GM21576 (cell line): ENCODE results near the gene CELA1.
"Not testable (repeated sequence)": the region's sequence is repeated elsewhere in the genome, so short reads cannot be mapped to it uniquely, and the experiment has no call there.

Experiments
- ATAC-seq: cut with Tn5 transposase; IDR thresholded peaks from one replicate; pipeline ENCODE4 v1.9.1; 2021; ENCODE audit warnings: mild to moderate bottlenecking, moderate library complexity; ENCODE audit not compliant: unreplicated experiment

The CELA1 gene

DNA sequence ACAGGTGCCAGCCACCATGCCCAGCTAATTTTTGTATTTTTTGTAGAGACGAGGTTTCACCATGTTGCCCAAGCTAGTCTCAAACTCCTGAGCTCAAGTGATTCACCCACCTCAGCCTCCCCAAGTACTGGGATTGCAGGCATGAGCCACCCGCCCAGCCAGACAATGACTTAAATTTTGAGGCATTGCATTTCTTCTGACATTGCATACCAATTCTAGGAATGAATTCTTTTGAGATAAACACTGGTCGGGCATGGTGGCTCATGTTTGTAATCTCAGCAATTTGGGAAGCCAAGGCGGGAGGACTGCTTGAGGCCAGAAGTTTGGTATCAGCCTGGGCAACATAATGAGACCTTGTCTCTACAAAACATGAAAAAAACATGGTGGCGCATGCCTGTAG lies 2.5 kb upstream of the CELA1 start:
- ATAC-seq, result no peak

DNA sequence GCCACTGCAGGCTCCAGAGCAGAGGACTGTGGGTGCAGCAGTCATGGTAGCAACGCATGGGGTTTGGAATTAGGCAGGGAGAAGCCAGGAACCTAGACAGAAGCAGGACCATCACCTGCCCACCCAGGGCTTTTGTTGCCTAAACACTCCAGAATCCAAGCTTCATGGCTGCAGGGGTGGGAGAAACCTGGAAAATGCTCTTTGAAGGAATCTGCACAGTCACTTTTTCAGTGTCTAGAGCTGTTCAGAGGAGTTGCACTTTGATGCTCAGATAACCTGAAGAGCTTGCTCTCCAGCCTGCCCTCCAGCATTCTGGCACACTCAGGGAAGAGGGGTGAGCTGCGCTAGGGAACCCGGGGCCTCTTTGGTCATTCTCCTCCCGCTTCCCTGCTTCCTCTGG lies 1.6 kb upstream of the CELA1 start:
- no peak for ATAC-seq

DNA sequence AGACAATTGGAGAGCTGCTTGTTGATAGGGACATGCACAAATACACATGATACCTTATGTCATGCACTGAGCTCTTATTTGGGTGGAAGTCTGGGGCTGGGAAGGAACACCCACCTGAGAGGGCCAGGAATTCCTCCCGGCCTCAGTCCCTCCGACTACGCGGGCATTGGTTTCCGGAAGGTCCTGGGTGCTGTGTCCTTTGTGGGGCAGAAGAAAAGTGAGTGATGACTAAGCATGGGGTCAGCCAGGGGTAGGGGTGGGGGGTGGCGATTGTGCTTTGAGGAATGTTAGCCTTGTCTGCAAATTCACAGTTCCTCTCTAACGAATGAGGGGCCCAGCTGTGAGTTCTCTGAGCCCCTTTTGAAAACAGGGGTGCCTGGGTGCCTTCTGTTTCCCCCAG lies 798 bp downstream of the CELA1 start:
- no peak for ATAC-seq

DNA sequence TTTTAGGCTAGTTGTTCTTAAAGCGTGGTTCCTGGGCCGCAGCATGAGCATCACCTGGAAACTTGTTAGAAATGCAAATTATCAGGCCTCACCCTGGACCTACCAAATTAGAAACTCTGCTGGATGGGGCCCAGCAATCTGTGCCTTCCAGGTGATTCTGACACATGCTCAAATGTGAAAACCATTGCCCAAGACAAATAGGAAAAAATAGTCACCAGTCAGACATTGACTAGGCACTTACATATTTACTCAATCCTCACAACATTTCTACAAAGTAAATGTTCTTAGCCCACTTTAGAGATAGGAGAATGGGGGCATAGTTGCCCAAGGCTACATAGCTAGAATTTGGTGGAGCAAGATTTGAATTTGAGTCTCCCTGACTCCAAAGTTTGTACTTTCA lies 3.3 kb downstream of the CELA1 start:
- no peak for ATAC-seq

DNA sequence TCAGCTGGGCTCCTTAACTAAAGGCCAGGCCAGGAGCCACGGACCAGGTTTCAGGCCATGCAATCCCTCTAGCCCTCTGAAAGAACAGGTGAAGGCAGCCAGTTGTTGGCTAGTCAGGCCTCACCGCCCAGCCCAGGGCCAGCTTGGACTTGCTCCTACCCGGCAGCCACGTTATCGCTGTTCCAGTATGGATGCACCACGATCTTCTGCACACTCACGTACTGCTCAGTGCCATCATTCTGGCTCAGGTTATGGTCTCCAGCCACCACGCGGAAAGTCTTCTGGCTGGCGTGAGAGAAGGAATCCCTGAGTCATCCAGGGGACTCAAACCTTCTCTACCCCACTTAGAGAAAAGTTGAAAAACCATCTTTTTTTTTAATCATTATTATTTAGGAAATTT lies 4.1 kb downstream of the CELA1 start:
- no peak for ATAC-seq

DNA sequence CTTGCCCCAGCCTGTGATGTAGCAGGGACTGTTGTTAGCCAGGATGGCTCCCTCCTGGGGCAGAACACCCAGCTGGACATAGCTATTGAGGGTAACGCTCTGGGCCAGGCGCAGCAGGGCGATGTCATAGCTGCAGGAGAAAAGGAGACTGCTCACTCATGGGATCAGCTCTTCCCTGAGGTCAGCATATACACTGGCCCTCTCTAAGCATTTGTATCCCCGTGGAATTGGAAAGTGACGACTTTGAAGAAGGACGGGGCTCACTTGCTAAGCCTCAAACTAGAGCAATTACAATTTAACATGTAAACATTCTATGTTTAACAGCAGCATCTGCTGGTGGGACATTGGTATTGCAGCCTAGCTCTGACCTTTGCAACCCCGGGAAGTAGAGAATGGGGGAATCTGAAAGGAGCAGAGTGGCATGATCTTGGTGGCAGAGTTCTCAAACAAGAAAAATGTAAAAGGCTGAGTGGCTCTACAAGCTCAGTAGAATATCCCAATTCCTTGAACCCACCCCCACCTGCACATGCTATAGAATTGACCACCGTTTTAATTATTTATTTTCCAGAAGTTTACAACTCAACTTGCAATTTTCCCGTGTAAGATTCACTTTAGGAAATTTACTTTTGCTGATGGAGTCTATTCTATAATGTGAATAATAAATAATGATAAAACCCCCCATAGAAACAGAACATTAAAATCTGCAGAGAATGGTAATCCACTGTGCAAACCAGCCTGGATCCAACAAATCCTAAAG lies 5.0 kb downstream of the CELA1 start:
- no peak for ATAC-seq

DNA sequence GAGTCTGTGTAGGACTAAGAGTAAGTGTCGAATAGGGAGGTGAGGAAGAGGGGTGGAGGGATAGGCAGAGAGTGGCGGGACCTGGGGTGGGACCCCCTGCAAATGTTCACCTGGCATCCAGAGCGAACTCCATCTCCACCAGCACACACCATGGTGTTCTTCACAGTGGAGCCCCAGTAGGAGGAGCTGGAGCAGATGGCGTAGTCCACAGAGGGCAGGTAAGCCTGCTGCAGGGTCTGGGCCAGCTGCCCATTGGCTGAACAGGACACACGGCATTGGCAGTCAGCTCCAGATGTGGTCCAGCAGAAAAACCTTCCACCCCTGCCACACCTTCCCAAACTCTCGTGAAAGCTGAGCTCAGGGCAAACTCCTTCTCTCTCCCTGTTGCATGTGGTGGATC lies 6.7 kb downstream of the CELA1 start:
- ATAC-seq, result no peak

DNA sequence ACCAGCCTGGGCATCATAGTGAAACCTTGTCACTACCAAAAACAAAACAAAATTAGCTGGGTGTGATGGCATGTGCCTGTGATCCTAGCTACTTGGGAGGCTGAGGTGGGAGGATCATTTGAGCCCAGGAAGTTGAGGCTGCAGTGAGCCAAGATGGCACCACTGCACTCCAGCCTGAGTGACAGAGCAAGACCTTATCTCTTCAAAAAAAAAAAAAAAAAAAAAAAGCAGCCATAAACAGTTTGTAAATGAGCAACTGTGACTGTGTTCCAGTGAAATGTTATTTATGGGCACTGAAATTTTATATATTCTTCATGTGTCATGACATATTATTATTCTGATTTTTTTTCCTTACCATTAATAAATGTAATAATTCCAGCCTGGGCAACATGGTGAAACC lies 9.1 kb downstream of the CELA1 start:
- not testable (repeated sequence) for ATAC-seq

DNA sequence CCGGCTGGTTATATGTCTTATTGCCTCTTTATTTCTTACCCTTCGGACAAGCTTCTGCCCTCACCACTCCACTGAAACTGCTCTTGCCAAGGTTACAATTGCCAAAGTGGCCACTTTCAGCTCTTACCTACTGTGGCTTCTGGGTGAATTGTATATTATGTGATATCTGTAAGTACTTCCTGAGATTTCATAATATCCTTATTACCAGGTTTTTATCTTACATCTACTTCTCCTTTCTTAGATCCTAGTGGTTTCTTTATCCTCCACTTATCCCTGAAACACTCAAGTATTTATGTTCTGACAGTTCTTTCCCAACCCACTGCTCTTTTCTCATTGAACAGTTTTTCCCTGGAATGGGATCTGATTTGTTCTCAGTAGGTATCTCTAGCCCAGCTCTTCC lies 10.5 kb downstream of the CELA1 start:
- no peak for ATAC-seq

DNA sequence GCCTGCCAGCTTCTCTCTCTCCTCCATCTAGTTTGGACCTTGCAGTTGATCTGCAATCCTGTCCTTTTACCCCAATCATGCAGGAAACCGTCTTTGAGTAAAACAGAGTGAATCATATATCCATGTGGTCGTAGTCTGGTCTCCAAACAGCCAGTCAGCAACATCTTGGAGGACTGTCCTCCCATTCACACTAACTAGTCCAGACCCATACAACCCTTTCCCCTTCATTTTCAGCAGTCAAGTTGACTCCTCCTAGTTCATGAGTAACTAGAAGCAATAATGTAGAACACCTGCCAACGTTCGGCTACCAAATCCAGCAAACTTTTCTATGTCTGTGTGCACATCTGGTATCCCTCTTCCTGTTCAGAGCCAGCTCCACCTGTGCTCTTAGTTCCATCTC lies 11.7 kb downstream of the CELA1 start:
- ATAC-seq, result no peak

DNA sequence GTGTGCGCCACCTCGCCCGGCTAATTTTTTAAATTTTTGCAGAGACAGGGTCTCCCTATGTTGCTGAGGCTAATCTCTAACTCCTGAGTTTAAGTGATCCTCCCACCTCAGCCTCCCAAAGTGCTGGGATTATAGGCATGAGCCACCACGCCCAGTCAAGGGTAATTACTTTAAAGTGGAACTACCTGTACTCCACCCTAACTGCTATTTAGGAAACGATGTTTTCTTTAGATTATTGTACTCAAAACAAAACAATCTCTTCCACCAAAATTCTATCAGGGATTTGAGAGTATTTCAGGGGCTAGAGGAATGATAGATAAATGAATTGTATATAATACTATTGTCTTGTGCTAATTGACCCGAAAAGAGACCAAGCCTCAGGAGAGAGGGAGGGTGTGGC lies 12.9 kb downstream of the CELA1 start:
- no peak for ATAC-seq

DNA sequence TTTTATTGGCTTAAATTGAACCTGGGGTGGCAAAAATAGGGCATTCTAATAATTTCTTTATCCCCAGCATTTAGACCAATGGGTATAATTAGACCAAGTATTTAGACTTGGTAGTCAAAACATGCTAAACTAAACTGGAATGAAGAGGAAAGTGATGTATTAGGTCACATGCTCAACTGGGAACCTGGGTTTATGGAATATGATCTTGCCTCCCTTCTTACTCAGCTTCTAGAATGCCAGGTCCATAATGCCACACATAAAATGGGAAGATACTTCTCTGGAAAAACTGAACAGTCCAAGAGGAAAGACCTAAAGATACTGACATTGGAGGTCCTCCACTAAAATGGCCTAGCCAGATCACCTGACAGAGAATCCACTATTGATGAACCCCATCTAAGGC lies 16.3 kb downstream of the CELA1 start:
- ATAC-seq, result no peak

DNA sequence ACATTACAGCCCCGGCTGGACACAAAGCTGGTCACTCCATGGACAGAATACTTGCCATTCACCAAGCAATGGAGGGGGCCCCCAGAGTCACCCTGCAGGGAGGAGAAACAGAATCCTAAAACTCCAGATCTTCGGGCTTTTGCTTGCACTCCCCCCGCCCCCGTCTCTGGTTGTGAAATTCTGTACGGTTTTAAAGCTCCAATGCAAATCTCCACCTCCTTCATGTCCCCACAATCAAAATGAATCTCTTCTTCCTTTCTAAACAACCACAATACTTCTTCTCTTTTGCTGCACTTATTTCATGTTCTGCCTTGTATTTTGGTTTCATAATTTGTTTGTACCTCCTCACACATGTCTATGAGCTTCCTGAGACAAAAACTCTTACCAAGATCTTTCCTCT lies 16.7 kb downstream of the CELA1 start:
- no peak for ATAC-seq

DNA sequence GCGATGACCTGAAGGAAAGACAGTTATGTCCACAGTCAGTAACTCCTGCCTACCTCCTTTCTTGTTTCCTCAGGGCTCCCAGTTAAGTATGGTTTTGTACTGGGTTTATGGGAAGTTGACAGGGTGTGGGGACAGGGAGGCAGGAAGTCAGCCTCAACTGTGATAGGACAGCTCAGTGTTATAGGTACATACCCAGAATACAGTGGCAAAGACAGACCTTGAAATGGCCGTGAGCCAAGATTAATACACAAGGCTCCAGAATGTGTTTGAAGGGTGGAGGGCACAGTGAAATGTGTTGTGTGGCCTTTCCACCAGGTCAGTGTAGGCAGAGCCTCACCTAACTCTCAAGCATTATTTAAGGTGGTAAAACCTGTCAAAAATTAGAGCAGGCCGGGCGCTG lies 17.9 kb downstream of the CELA1 start:
- no peak for ATAC-seq

DNA sequence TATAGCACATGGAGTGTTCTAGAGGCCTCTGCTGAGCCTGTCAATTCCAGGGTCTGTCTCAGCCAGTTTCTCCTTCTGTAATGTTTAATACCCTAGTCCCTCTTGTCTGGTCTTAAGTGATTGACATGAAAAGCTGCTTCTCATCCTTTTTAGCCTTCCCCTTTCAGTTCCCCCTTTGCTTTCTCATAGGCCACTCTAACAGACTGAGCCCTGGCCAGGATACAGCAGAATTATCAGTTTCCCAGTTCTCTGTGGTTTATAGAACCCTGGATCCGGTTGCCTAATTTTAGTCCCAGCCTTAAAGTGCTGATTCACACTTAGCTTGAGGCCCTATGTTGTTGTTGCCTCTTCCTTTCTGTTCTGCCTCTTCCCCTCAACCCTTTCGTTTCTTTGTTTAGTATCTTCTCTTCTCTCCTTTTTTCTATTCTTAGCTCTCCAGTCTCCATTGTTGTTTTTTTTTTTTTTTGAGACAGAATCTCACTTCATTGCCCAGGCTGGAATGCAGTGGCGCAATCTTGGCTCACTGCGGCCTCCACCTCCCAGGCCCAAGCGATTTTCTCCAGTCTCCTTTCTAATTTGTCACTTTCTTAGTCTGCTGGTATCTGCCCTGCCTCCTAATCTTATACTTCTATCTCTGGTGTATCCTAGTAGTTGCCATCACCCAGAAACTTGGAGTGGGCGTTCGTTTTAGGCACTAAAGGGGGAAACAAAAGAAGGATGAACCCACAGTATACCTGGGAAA lies 19.6 kb downstream of the CELA1 start:
- ATAC-seq, result peak; percentile 49

DNA sequence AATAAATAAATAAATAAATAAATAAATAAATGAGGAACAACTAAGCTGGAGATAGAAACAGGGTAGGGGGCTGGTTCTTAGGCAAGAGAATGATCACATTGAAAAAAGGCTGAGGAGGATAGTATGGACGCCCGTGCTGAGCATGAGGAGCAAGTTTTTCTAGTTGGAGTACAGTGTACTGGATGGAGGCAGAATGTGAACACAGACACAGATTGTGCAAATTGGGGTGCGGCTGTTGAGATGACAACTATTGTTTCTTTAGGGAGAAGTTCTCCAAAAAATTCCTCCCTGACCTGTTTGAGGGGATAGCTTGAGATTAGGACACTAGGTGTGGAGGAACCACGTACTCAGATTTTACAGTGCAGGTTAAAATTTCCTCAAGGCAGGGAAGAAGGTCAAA lies 21.5 kb downstream of the CELA1 start:
- no peak for ATAC-seq

DNA sequence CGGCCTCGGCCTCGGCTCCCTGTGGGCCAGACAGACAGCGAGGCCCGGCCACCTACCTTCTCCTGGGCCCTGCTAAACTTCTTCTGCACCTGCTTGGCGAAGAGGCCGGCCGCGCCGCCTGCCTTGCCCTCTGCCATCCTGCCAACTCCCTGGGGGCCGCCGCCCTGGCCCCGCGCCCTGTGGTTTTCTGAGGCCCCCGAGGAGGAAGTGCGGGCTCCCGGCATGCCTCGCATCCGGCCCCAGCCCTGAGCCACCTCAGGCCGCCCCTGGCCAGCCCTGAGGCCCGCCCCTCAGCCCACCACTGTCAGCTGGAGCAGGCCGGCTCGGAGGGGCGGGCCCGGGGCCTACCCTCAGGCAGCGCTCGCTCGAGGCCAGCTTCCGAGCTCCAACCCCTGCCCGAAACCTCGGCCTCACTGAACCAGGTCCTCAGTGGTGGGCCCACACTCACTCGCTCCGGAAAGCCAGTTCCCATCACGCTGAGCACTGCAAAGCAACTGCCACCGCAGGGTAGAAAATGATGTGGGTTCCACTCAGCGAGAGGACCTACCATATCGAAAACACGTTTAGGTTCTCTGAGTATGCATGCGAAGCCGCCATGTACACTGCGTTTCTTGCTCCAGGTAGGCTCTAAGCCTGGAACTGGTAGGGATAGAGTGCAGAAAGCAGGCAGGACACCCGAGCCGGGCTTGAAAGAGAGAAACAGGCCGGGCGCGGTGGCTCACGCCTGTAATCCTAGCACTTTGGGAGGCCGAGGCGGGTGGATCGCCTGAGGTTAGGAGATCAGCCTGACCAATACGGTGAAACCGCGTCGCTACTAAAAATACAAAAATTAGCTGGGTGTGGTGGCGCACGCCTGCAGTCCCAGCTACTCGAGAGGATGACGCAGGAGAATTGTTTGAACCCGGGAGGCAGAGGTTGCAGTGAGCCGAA lies 22.2 kb downstream of the CELA1 start, which contains the start of gene BIN2:
TSS of gene BIN2 (minus strand) at position 209 of the 930 bp plus-strand sequence. CDS start at position 137, 72 bp downstream.
- peak; percentile 45 for ATAC-seq

DNA sequence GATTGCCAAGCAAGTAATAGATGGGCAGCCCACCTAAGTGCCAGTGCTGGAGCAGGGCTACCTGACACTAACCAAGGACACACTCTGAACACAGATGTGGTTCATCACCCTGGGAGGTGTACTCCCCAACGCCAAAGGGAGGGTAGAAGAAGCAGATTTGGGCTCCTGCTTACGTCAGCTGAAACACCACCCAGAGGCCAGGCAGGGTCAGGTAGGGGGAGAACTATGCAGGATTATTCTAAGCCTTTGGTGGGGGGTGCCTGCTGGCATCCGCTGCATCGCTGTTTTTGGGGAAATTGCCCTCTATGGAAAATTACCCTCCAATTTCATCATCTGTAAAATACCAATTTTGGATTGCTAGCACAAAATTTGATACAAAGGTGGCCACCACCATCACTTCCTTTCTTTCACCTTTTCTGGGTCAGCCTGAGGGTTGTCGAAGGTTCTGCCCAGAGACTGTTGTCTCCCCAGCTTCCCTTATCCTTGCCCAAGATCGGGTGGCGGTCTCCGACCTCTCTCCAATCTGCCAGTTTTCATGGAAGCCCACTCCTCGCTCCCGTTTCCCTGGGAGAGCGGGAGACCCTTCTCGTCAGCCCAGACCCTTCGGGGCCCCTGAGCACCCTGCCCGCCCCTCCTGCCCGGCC lies 23.0 kb downstream of the CELA1 start:
- ATAC-seq, result peak; percentile 2

DNA sequence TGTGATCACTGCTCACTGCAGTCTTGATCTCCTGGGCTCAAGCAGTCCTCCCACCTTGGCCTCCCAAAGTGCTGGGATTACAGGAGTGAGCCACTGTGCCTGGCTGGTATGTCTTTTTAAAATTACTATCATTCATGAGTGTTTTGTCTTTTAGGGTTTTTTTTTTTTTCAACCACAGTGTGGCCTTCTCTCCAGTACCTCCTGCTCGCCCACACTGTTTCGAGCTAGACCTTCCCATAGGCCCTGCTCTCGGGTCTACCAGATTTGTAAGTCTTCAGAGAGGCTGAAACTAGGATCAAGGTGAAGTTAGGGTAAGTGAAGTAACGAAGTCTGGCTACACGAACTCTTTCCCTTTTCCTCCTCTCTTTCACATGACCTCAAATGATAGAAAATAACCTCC lies 24.0 kb downstream of the CELA1 start:
- no peak for ATAC-seq

DNA sequence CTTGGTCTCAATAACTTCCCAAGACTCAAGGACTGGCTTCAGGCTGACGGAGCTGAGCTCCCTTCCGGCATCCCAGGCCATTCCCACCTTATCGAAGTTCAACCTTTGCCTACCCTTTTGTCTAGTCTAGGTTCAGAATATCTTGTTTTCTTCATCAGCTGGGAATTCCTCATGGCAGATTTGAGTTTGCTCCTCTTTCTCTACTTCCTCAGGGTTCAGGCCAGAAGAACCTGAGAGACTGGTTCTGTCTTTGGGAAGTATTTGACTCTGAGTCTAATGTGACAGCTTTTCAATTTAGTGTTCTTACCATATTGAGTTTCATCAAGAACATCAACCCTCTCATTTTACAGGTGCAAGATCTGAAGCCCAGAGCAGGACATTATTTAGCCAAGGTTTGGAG lies 24.6 kb downstream of the CELA1 start:
- no peak for ATAC-seq
